HUES48 (cell line): ENCODE measurements around the gene CHD1.

Experiments
- H3K27ac ChIP-seq: one replicate; pipeline ENCODE4 v1.7.0; 2013; ENCODE audit warnings: low read depth, low read length, inconsistent platforms
- H3K27me3 ChIP-seq: 2 replicates; pipeline ENCODE4 v1.6.1; 2013; ENCODE audit warnings: mild to moderate bottlenecking, low read length; ENCODE audit not compliant: control insufficient read depth, insufficient read depth
- H3K36me3 ChIP-seq: 2 replicates; pipeline ENCODE4 v1.6.1; 2013; ENCODE audit warnings: low read length; ENCODE audit not compliant: control insufficient read depth, insufficient read depth
- H3K4me1 ChIP-seq: 2 replicates; pipeline ENCODE4 v1.6.1; 2013; ENCODE audit warnings: mild to moderate bottlenecking, low read length; ENCODE audit not compliant: control insufficient read depth, insufficient read depth
- H3K4me3 ChIP-seq: 2 replicates; pipeline ENCODE4 v1.5.1; 2013; ENCODE audit warnings: mild to moderate bottlenecking, low read depth, low read length
- H3K9ac ChIP-seq: 2 replicates; pipeline ENCODE4 v1.6.1; 2013; ENCODE audit warnings: mild to moderate bottlenecking, low read depth, low read length, moderate library complexity
- H3K9me3 ChIP-seq: 2 replicates; pipeline ENCODE4 v1.6.1; 2013; ENCODE audit warnings: low read length; ENCODE audit not compliant: control insufficient read depth, insufficient read depth

CHD1 gene

GRCh38 chr5:98804066-98804465 is 124.7 kb downstream of the CHD1 start:
- no peak overlapping the region for H3K9ac ChIP-seq
- no peak overlapping the region for H3K27ac ChIP-seq
- peaks cover 12% of the 10 kb centered on the region for H3K9me3 ChIP-seq
- H3K36me3 ChIP-seq: no peaks in the 10 kb centered on the region
- H3K4me3 ChIP-seq: no peak overlapping the region
- H3K27me3 ChIP-seq: no peaks in the 10 kb centered on the region
- H3K4me1 ChIP-seq: no peaks in the 10 kb centered on the region
